ENCODE results near the gene APP.

The APP gene

GRCh38 chr21:26170471-26171257, at the start of gene APP:
Gene APP, minus strand, starts transcription at chr21:26170770. Its CDS starts 150 bp downstream, at chr21:26170620.
- DNase-seq (ENCODE audit: extremely low read depth, low read depth): no peak
- TF ChIP-seq, protein P1, sequence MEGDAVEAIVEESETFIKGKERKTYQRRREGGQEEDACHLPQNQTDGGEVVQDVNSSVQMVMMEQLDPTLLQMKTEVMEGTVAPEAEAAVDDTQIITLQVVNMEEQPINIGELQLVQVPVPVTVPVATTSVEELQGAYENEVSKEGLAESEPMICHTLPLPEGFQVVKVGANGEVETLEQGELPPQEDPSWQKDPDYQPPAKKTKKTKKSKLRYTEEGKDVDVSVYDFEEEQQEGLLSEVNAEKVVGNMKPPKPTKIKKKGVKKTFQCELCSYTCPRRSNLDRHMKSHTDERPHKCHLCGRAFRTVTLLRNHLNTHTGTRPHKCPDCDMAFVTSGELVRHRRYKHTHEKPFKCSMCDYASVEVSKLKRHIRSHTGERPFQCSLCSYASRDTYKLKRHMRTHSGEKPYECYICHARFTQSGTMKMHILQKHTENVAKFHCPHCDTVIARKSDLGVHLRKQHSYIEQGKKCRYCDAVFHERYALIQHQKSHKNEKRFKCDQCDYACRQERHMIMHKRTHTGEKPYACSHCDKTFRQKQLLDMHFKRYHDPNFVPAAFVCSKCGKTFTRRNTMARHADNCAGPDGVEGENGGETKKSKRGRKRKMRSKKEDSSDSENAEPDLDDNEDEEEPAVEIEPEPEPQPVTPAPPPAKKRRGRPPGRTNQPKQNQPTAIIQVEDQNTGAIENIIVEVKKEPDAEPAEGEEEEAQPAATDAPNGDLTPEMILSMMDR (IDR thresholded peaks at IDR 0.05; ENCODE audit: low read depth, low read length, missing control alignments): peak; percentile 61
- H3K4me3 ChIP-seq (replicated peaks; ENCODE audit: low read depth, low read length): peak within 1 kb of the TSS; percentile 96

DNA sequence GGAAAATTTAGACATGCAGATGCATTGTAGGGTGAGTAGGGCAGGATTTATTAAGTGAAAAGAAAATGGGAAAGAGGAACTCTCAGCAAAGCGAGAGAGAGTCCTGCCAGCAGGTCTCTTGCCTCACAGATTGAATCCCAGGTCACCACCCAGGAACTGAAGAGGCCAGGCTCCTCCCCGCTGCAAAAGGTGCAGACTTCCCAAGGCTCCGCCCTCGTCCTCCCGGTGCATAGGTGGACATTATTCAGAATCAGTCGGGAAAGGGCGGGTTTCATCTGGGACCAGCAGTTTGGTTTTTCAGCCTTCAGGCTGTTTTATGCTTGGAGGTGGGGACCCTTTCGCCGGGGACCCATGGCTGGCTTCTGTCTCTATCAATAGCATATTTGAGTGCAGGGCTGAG, 41.6 kb upstream of the APP start:
- DNase-seq (ENCODE audit: extremely low read depth, low read depth): no peak
- TF ChIP-seq, protein P1 (IDR thresholded peaks at IDR 0.05; ENCODE audit: low read depth, low read length, missing control alignments): no peak

DNA sequence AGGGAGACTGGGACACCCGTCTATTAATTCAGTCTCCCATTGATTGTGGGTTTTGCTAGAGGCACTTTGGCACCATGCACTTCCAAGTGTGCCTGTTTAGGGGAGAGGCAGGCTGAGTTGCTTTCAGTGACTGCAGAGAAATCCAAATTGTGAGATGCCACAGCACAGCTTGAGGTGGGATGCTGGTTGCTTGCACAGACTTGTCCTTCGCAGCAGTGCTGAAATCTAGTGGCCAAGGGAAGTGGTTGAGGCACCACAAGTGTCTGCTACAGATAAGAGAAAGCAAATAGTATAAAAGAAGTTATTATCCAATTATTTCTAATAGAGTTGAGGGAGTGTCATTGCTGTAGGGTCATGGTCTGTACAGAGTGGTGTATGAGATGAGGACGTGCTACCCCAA, 40.0 kb upstream of the APP start:
- no peak for DNase-seq (ENCODE audit: extremely low read depth, low read depth)
- H3K4me3 ChIP-seq (replicated peaks; ENCODE audit: low read depth, low read length): no peak overlapping the region
- TF ChIP-seq, protein P1 (IDR thresholded peaks at IDR 0.05; ENCODE audit: low read depth, low read length, missing control alignments): no peak

More for the DNA sequence above, 41.6 kb upstream of the APP start:
- no peak overlapping the region for H3K4me3 ChIP-seq (replicated peaks; ENCODE audit: low read depth, low read length)

- no peak for DNase-seq (ENCODE audit: extremely low read depth, low read depth)
- TF ChIP-seq, protein P1 (IDR thresholded peaks at IDR 0.05; ENCODE audit: low read depth, low read length, missing control alignments): no peak
- H3K4me3 ChIP-seq (replicated peaks; ENCODE audit: low read depth, low read length): no peak overlapping the region
These were observed 36.5 kb upstream of the APP start for GRCh38 chr21:26207021-26207420.

DNA sequence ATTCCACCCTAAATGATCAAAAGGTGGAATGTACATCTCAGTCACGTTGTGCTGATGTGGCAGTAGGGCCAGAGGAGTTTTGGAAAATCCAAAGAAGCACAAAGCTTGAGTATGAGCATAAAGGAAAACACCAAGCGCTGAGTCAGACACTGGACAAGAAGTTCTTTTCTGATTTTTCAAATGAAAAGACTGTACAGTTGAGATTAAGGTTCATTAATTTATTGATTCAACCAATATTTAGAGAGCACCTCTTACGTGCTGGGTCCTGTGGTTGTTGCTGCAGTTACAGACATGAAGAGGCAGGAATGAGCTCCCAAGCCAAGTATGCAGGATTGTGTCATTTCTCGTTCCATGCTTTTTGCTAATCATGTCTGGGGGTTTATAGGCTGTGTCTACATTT, 28.9 kb upstream of the APP start:
- TF ChIP-seq, protein P1 (IDR thresholded peaks at IDR 0.05; ENCODE audit: low read depth, low read length, missing control alignments): no peak
- no peak overlapping the region for H3K4me3 ChIP-seq (replicated peaks; ENCODE audit: low read depth, low read length)
- no peak for DNase-seq (ENCODE audit: extremely low read depth, low read depth)

DNA sequence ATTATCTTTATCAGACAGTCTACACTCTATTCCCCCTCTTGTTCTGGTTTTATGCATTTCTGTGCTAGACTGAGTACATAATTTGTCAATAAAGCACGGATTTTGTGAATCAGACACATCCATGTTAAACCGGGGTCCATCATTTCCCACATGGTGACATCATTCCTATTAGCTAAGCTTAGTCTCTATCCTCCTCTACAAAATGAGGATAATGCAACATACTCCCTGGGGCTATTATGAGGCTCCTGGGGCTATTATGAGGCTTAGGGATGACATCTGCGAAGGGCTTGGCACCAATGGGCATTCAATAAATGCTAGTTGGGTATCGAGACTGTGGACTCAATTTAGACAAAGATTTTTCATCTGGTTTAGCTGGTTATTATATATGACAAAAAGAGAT, 25.1 kb upstream of the APP start:
- TF ChIP-seq, protein P1 (IDR thresholded peaks at IDR 0.05; ENCODE audit: low read depth, low read length, missing control alignments): no peak
- no peak for DNase-seq (ENCODE audit: extremely low read depth, low read depth)
- H3K4me3 ChIP-seq (replicated peaks; ENCODE audit: low read depth, low read length): no peak overlapping the region
